SK-N-MC (cell line): ENCODE results near the gene PCED1A.

Experiments
- EZH2 ChIP-seq: fragments of 200-600 bp; sonication (generic); IDR thresholded peaks from one replicate; pipeline ENCODE4 v1.6.1; 2017; ENCODE audit warnings: antibody characterized with exemption
- POLR2AphosphoS5 ChIP-seq: IDR thresholded peaks from 2 replicates; pipeline ENCODE4 v1.6.1; 2012; ENCODE audit warnings: mild to moderate bottlenecking, low read depth, low read length, borderline replicate concordance

DNA sequence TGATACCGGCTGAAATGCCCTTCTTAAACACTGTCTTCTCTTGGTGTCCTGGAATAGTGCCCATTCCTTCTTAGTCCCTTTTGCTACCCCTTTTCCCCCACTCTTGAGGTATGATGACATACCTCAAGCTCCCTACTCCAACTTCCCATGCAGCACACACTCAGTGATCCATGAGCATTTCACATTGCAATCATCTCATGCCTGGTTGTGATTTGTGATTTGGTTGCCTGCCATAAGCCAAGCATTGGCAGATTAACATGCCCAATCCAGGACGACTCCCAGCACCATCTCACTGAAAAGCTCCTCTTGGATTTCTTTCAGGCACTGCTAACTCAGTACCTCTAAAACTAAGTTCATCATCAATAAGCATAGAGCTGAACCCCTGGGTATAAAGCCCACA is 18.1 kb upstream of the PCED1A start:
- no peak for TF ChIP-seq POLR2AphosphoS5
- TF ChIP-seq EZH2: no peak
